GM23248 (cell line): ENCODE measurements around the gene VKORC1L1. TPM values are rescaled to one million over a fixed set of nuclear protein-coding genes. Genes with fewer than 3 reads are reported as not detected.

Experiments
- DNase-seq: peaks from one replicate; pipeline ENCODE4 v3.0.0-alpha.2; 2015
- H2AFZ ChIP-seq: fragments of 200-600 bp; sonication (generic); 2 replicates; pipeline ENCODE4 v1.6.1; 2016; ENCODE audit warnings: antibody characterized with exemption
- H3F3A ChIP-seq: fragments of 200-600 bp; sonication (generic); 2 replicates; pipeline ENCODE4 v1.6.1; 2016; ENCODE audit warnings: mild to moderate bottlenecking, antibody characterized with exemption, mixed run types; ENCODE audit not compliant: insufficient read depth
- H3K27ac ChIP-seq: fragments of 200-600 bp; sonication (generic); 2 replicates; pipeline ENCODE4 v1.5.1; 2016; ENCODE audit warnings: mild to moderate bottlenecking
- H3K27me3 ChIP-seq: fragments of 200-600 bp; sonication (generic); replicated peaks from 2 replicates; pipeline ENCODE4 v1.6.1; 2016; ENCODE audit warnings: mild to moderate bottlenecking; ENCODE audit not compliant: insufficient read depth
- H3K36me3 ChIP-seq: fragments of 200-600 bp; sonication (generic); 2 replicates; pipeline ENCODE4 v1.6.1; 2016; ENCODE audit warnings: low read depth, mild to moderate bottlenecking
- H3K4me1 ChIP-seq: fragments of 200-600 bp; sonication (generic); 2 replicates; pipeline ENCODE4 v1.6.1; 2016; ENCODE audit warnings: mild to moderate bottlenecking; ENCODE audit not compliant: insufficient read depth
- H3K4me2 ChIP-seq: fragments of 200-600 bp; sonication (generic); one replicate; pipeline ENCODE4 v1.6.1; 2016; ENCODE audit warnings: mild to moderate bottlenecking; ENCODE audit not compliant: unreplicated experiment
- H3K4me3 ChIP-seq: fragments of 200-600 bp; sonication (generic); 2 replicates; pipeline ENCODE4 v1.5.1; 2016; ENCODE audit warnings: mild to moderate bottlenecking
- H3K79me2 ChIP-seq: fragments of 200-600 bp; sonication (generic); 2 replicates; pipeline ENCODE4 v1.6.1; 2016; ENCODE audit warnings: mild to moderate bottlenecking; ENCODE audit not compliant: insufficient read depth
- H3K9ac ChIP-seq: fragments of 200-600 bp; sonication (generic); 2 replicates; pipeline ENCODE4 v1.6.1; 2016; ENCODE audit warnings: mild to moderate bottlenecking
- H3K9me2 ChIP-seq: fragments of 200-600 bp; sonication (generic); 2 replicates; pipeline ENCODE4 v1.6.1; 2016; ENCODE audit warnings: mixed run types, mild to moderate bottlenecking, moderate library complexity; ENCODE audit not compliant: insufficient read depth
- H3K9me3 ChIP-seq: fragments of 200-600 bp; sonication (generic); one replicate; pipeline ENCODE4 v1.6.1; 2017; ENCODE audit warnings: low read depth
- H4K20me1 ChIP-seq: fragments of 200-600 bp; sonication (generic); 2 replicates; pipeline ENCODE4 v1.6.0; 2016; ENCODE audit not compliant: insufficient read depth
- EZH2 ChIP-seq: fragments of 200-600 bp; sonication (generic); IDR thresholded peaks from 2 replicates; pipeline ENCODE4 v1.6.1; 2018; ENCODE audit warnings: antibody characterized with exemption, mild to moderate bottlenecking; ENCODE audit not compliant: insufficient read depth, poor library complexity, severe bottlenecking
- EZH2phosphoT487 ChIP-seq: fragments of 200-600 bp; sonication (generic); IDR thresholded peaks from 2 replicates; pipeline ENCODE4 v1.6.1; 2018; ENCODE audit warnings: antibody characterized with exemption, moderate library complexity, mild to moderate bottlenecking, low read depth; ENCODE audit not compliant: insufficient read depth
- WGBS, 2 experiments: methylation state at CpG; one replicate each; pipeline ENCODE4 v1.1.6; 2015 to 2017; ENCODE audit warnings: low lambda C conversion rate in 2 of 2, low coverage in 1 of 2; ENCODE audit errors: missing lambda C conversion rate in 2 of 2; 5-methylcytosine and 5-hydroxymethylcytosine counted together
- in situ Hi-C: fragments of 300-500 bp; cut with MboI; formaldehyde crosslinking; loops from 2 replicates; pipeline ENCODE4 v1.15.0; 2020
- polyA plus RNA-seq: library from polyadenylated mRNA; unstranded; fragments of >200 nt; fragmentation: Nextera tagmentation; extraction: Ambion mirVana; gene quantifications from 2 replicates; pipeline ENCODE4 v1.2.1, GENCODE V29; 2016
- total RNA-seq: library from RNA; depleted of rRNA; stranded (reverse); fragments of >200 nt; shearing (Covaris generic); gene quantifications from 2 replicates; pipeline ENCODE4 v1.2.3, GENCODE V29; 2014

The VKORC1L1 gene
- total and polyA plus RNA-seq, 2 experiments from 2014 or later: 20.0 to 22.0 TPM

- Histone ChIP-seq H3K9ac (no peak overlapping the region), H3K9me2 (no peaks in the 10 kb centered on the region), H3K9me3 (no peaks in the 10 kb centered on the region), H3K79me2 (no peaks in the 10 kb centered on the region), H4K20me1 (no peaks in the 10 kb centered on the region), H2AFZ (no peak overlapping the region), H3K27me3 (no peaks in the 10 kb centered on the region), H3K4me3 (no peak overlapping the region), H3F3A (no peaks in the 10 kb centered on the region), H3K36me3 (no peaks in the 10 kb centered on the region; the same call in 1 of the 2 replicates), H3K27ac (no peak overlapping the region), H3K4me1 (no peaks in the 10 kb centered on the region), H3K4me2 (no peak overlapping the region)
- DNase-seq: no peak
- TF ChIP-seq EZH2 (no peak), EZH2phosphoT487 (no peak)
- in situ Hi-C loops: no loop called here
- 99 to 100% methylated on average over 13 of the region's 13 CpGs for WGBS, 2 experiments
Measured at GRCh38 chr7:65972976-65973375, 100.1 kb downstream of the VKORC1L1 start.

- Histone ChIP-seq H3K36me3 (no peaks in the 10 kb centered on the region; the same call in 1 of the 2 replicates), H2AFZ (no peak overlapping the region)
- in situ Hi-C loops: no loop called here
Measured at GRCh38 chr7:65974191-65974801, 101.4 kb downstream of the VKORC1L1 start.

GRCh38 chr7:65974876-65975275 lies 102.0 kb downstream of the VKORC1L1 start:
- Histone ChIP-seq H3K4me1 (no peaks in the 10 kb centered on the region), H3K36me3 (no peaks in the 10 kb centered on the region; the same call in 1 of the 2 replicates), H3K27me3 (no peaks in the 10 kb centered on the region), H3K79me2 (no peaks in the 10 kb centered on the region), H3K27ac (no peak overlapping the region), H3F3A (no peaks in the 10 kb centered on the region), H3K4me3 (no peak overlapping the region), H3K9me2 (no peaks in the 10 kb centered on the region), H4K20me1 (no peaks in the 10 kb centered on the region), H3K9ac (no peak overlapping the region), H3K4me2 (no peak overlapping the region), H3K9me3 (no peaks in the 10 kb centered on the region), H2AFZ (no peak overlapping the region)
- TF ChIP-seq EZH2 (no peak), EZH2phosphoT487 (no peak)
- in situ Hi-C loops: no loop called here
- no peak for DNase-seq
- WGBS, 2 experiments: 82% methylated on average over 9 of the region's 9 CpGs

More at GRCh38 chr7:65974191-65974801, 101.4 kb downstream of the VKORC1L1 start:
- Histone ChIP-seq H3K9me2 (no peaks in the 10 kb centered on the region), H4K20me1 (no peaks in the 10 kb centered on the region), H3K4me1 (no peaks in the 10 kb centered on the region), H3F3A (no peaks in the 10 kb centered on the region), H3K9ac (no peak overlapping the region), H3K4me3 (no peak overlapping the region), H3K9me3 (no peaks in the 10 kb centered on the region), H3K4me2 (no peak overlapping the region), H3K27ac (no peak overlapping the region), H3K79me2 (no peaks in the 10 kb centered on the region), H3K27me3 (no peaks in the 10 kb centered on the region)
- 92 to 93% methylated on average over 29 of the region's 29 CpGs for WGBS, 2 experiments
- no peak for TF ChIP-seq EZH2
- TF ChIP-seq EZH2phosphoT487: no peak
- DNase-seq: no peak

GRCh38 chr7:65975814-65976445 lies 103.1 kb downstream of the VKORC1L1 start:
- peaks cover 4% of the 10 kb centered on the region for H3K79me2 ChIP-seq
- no peak overlapping the region for H3K27ac ChIP-seq
- 97% methylated on average over 10 to 11 of the region's 11 CpGs for WGBS, 2 experiments
- no peaks in the 10 kb centered on the region for H3K9me3 ChIP-seq
- no peak overlapping the region for H3K4me2 ChIP-seq
- no peaks in the 10 kb centered on the region for H3F3A ChIP-seq
- in situ Hi-C loops: no loop called here
- no peaks in the 10 kb centered on the region; the same call in 1 of the 2 replicates for H3K36me3 ChIP-seq
- no peak overlapping the region for H3K9ac ChIP-seq
- H4K20me1 ChIP-seq: no peaks in the 10 kb centered on the region
- no peak overlapping the region for H2AFZ ChIP-seq
- no peaks in the 10 kb centered on the region for H3K4me1 ChIP-seq
- no peak overlapping the region for H3K4me3 ChIP-seq
- TF ChIP-seq EZH2phosphoT487 (no peak), EZH2 (no peak)
- H3K9me2 ChIP-seq: no peaks in the 10 kb centered on the region
- H3K27me3 ChIP-seq: no peaks in the 10 kb centered on the region
- no peak for DNase-seq
